Trophoblast cell (in vitro differentiated cells and primary cell): ENCODE measurements around the gene GTF2B.
"Not testable (repeated sequence)": the region's sequence is repeated elsewhere in the genome, so short reads cannot be mapped to it uniquely, and the experiment has no call there.

Experiments
- DNase-seq, 2 donors: peaks; one replicate each; pipeline ENCODE4 v3.0.0-alpha.2; 2016
- H2AFZ ChIP-seq: 2 replicates; pipeline ENCODE4 v1.6.1; 2013; ENCODE audit warnings: low read length, moderate library complexity, mild to moderate bottlenecking; ENCODE audit not compliant: insufficient read depth, poor library complexity
- H2AK5ac ChIP-seq: 2 replicates; pipeline ENCODE4 v1.6.1; 2013; ENCODE audit warnings: mild to moderate bottlenecking, low read length
- H2BK120ac ChIP-seq: 2 replicates; pipeline ENCODE4 v1.6.1; 2013; ENCODE audit warnings: low read length, mild to moderate bottlenecking, moderate library complexity; ENCODE audit not compliant: insufficient read depth, poor library complexity
- H2BK12ac ChIP-seq: 2 replicates; pipeline ENCODE4 v1.6.1; 2013; ENCODE audit warnings: mild to moderate bottlenecking, low read length, moderate library complexity
- H2BK5ac ChIP-seq: 2 replicates; pipeline ENCODE4 v1.6.1; 2013; ENCODE audit warnings: low read length, low read depth, moderate library complexity, mild to moderate bottlenecking; ENCODE audit not compliant: poor library complexity
- H3K14ac ChIP-seq: 2 replicates; pipeline ENCODE4 v1.6.1; 2013; ENCODE audit warnings: mild to moderate bottlenecking, low read length
- H3K18ac ChIP-seq: 2 replicates; pipeline ENCODE4 v1.6.1; 2013; ENCODE audit warnings: mild to moderate bottlenecking, low read length
- H3K23ac ChIP-seq: 2 replicates; pipeline ENCODE4 v1.6.1; 2013; ENCODE audit warnings: low read length
- H3K27ac ChIP-seq: 2 replicates; pipeline ENCODE4 v1.5.1; 2013; ENCODE audit warnings: low read depth, mild to moderate bottlenecking, inconsistent platforms, low read length, moderate library complexity
- H3K27me3 ChIP-seq: 2 replicates; pipeline ENCODE4 v1.6.1; 2013; ENCODE audit warnings: inconsistent platforms, mild to moderate bottlenecking, low read length, moderate library complexity; ENCODE audit not compliant: insufficient read depth
- H3K36me3 ChIP-seq, 2 experiments: 1 replicate in 1 of 2; 2 replicates in 1 of 2; pipeline ENCODE4 v1.6.1; 2013; ENCODE audit warnings: low read length in 2 of 2, mild to moderate bottlenecking in 2 of 2, moderate library complexity in 1 of 2; ENCODE audit not compliant: insufficient read depth in 2 of 2, control insufficient read depth in 1 of 2
- H3K4ac ChIP-seq: 2 replicates; pipeline ENCODE4 v1.6.1; 2013; ENCODE audit warnings: low read depth, mild to moderate bottlenecking, low read length, moderate library complexity
- H3K4me1 ChIP-seq, 2 experiments: 1 replicate in 1 of 2; 2 replicates in 1 of 2; pipeline ENCODE4 v1.6.1; 2013; ENCODE audit warnings: low read length in 2 of 2, mild to moderate bottlenecking in 2 of 2, moderate library complexity in 1 of 2; ENCODE audit not compliant: insufficient read depth in 2 of 2, control insufficient read depth in 1 of 2
- H3K4me2 ChIP-seq: 2 replicates; pipeline ENCODE4 v1.6.1; 2013; ENCODE audit warnings: inconsistent platforms, mild to moderate bottlenecking, low read length, moderate library complexity
- H3K4me3 ChIP-seq: 2 replicates; pipeline ENCODE4 v1.5.1; 2013; ENCODE audit warnings: mild to moderate bottlenecking, low read depth, low read length, inconsistent platforms
- H3K79me1 ChIP-seq: one replicate; pipeline ENCODE4 v1.6.1; 2013; ENCODE audit warnings: low read length
- H3K79me2 ChIP-seq: 2 replicates; pipeline ENCODE4 v1.6.1; 2013; ENCODE audit warnings: low read length, mild to moderate bottlenecking; ENCODE audit not compliant: control insufficient read depth, insufficient read depth, poor library complexity
- H3K9ac ChIP-seq: 2 replicates; pipeline ENCODE4 v1.6.1; 2013; ENCODE audit warnings: mild to moderate bottlenecking, low read length
- H3K9me3 ChIP-seq: 2 replicates; pipeline ENCODE4 v1.6.1; 2013; ENCODE audit warnings: low read depth, mild to moderate bottlenecking, control low read depth, inconsistent platforms, low read length; ENCODE audit not compliant: insufficient read depth
- H4K12ac ChIP-seq: 2 replicates; pipeline ENCODE4 v1.6.1; 2013; ENCODE audit warnings: low read depth, mild to moderate bottlenecking, low read length, moderate library complexity
- H4K8ac ChIP-seq: 2 replicates; pipeline ENCODE4 v1.6.1; 2013; ENCODE audit warnings: low read depth, mild to moderate bottlenecking, low read length, moderate library complexity
- H4K91ac ChIP-seq: one replicate; pipeline ENCODE4 v1.6.1; 2013; ENCODE audit warnings: low read depth, mild to moderate bottlenecking, low read length, moderate library complexity
- WGBS: extraction: QIAGEN DNeasy Blood & Tissue Kit; methylation state at CpG from one replicate; pipeline ENCODE4 v1.1.7; 2013; ENCODE audit warnings: missing lambda C conversion rate; ENCODE audit not compliant: insufficient read length, insufficient coverage; ENCODE audit errors: extremely low coverage; 5-methylcytosine and 5-hydroxymethylcytosine counted together

GTF2B gene

DNA sequence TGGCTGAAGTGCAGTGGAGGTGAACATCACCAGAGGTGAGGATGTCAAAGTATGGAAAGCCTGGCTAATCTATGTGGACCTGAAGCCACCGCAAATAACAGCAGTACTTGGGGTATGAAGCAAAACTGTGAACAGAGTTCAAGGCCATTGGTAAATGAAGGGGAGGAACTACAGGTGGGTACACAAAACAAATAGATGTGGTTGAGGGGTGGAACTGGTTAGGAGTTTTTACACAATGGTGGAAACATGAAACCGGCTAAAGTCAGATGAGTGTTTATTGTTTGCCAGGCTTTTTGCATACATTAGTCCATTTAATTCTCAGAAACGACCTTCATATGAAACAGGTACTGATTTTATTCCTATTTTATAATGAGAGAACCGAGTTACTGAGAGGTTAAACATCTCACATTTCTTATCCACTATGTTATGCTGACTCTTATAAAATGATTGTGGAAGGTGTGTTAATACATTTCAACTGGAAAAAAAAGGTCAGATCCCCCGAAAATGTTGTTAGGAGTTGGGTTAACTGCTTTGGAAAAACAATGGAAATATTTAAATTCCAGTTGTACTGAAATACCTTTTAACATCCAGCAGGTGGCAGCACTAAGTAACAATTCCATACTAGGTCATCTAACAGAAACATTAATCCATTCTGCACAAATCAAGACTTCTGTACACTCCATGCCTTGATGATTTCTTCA lies 44.3 kb upstream of the GTF2B start:
- no CpG with 5 or more reads among the region's 5 CpGs for WGBS
- no peaks in the 10 kb centered on the region for H3K9me3 ChIP-seq

DNA sequence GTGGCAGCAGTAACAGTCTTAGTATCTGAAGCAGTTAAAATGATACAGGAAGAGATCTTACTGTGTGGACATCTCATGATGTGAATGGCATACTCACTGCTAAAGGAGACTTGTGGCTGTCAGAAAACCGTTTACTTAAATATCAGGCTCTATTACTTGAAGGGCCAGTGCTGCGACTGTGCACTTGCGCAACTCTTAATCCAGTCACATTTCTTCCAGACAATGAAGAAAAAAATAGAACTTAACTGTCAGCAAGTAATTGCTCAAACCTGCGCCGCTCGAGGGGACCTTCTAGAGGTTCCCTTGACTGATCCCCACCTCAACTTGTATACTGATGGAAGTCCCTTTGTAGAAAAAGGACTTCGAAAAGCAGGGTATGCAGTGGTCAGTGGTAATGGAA lies 38.8 kb upstream of the GTF2B start:
- not testable (repeated sequence) for H3K9me3 ChIP-seq, H3K4me1 ChIP-seq, H3K79me2 ChIP-seq, H3K79me1 ChIP-seq, H4K91ac ChIP-seq, H2BK12ac ChIP-seq, H3K9ac ChIP-seq, H3K23ac ChIP-seq, H2BK120ac ChIP-seq, H3K4me2 ChIP-seq, H3K27ac ChIP-seq, H4K12ac ChIP-seq, DNase-seq, H3K18ac ChIP-seq, H2AK5ac ChIP-seq, H3K4ac ChIP-seq, H3K4me3 ChIP-seq, H3K14ac ChIP-seq, H4K8ac ChIP-seq, H2BK5ac ChIP-seq, H2AFZ ChIP-seq, H3K27me3 ChIP-seq
- peaks cover 6 to 23% of the 10 kb centered on the region in 2 experiments for H3K36me3 ChIP-seq
- no CpG with 5 or more reads among the region's 7 CpGs for WGBS

More for the DNA sequence above, 44.3 kb upstream of the GTF2B start:
- H3K79me2 ChIP-seq: no peaks in the 10 kb centered on the region
- no peak overlapping the region for H3K4me2 ChIP-seq
- H3K79me1 ChIP-seq: no peaks in the 10 kb centered on the region
- no peak overlapping the region for H4K91ac ChIP-seq
- no peaks in the 10 kb centered on the region for H3K4me1 ChIP-seq
- H3K4me3 ChIP-seq: no peak overlapping the region
- H4K8ac ChIP-seq: no peak overlapping the region
- H2AK5ac ChIP-seq: no peak overlapping the region
- no peak overlapping the region for H3K23ac ChIP-seq
- H2AFZ ChIP-seq: no peak overlapping the region
- no peak overlapping the region for H2BK5ac ChIP-seq
- no peak overlapping the region for H3K18ac ChIP-seq
- H3K36me3 ChIP-seq: peaks cover 16 to 28% of the 10 kb centered on the region in 2 experiments
- no peak overlapping the region for H2BK120ac ChIP-seq
- H4K12ac ChIP-seq: no peak overlapping the region
- DNase-seq: peak in 1 of 2 donors; percentile 55
- no peak overlapping the region for H3K14ac ChIP-seq
- no peak overlapping the region for H3K27ac ChIP-seq
- H3K27me3 ChIP-seq: no peaks in the 10 kb centered on the region
- H3K9ac ChIP-seq: no peak overlapping the region
- H3K4ac ChIP-seq: no peak overlapping the region
- H2BK12ac ChIP-seq: no peak overlapping the region

DNA sequence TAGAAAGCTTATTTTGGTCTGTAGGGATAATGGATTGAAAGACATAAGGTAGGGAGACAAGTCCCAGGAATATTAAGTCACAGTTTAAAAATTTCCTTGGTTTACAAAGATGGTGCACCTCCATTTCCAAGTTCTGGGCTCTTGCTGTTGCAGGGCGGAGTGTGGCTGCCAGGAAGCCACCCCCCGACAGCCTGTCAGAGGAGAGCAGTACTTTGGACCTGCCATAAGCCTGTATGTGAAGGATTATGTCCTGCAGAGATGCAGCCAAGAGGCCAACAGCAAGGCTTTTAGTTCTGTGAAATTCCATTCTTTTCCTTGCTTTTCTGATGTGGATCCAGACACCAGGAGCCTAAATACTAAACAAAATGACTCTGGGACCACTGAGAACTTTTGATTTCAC lies 31.9 kb upstream of the GTF2B start:
- Histone ChIP-seq H3K18ac (no peak overlapping the region), H3K4ac (no peak overlapping the region), H3K27me3 (no peaks in the 10 kb centered on the region), H3K4me1 (no peaks in the 10 kb centered on the region), H2BK12ac (no peak overlapping the region), H3K79me2 (no peaks in the 10 kb centered on the region), H3K23ac (no peak overlapping the region), H3K36me3 (peaks cover 13 to 27% of the 10 kb centered on the region in 2 experiments), H4K12ac (no peak overlapping the region), H3K9ac (no peak overlapping the region), H3K4me3 (no peak overlapping the region), H4K8ac (no peak overlapping the region), H2AK5ac (no peak overlapping the region), H4K91ac (no peak overlapping the region), H3K9me3 (peaks cover 6% of the 10 kb centered on the region), H3K79me1 (no peaks in the 10 kb centered on the region), H2AFZ (no peak overlapping the region), H3K27ac (no peak overlapping the region), H2BK120ac (no peak overlapping the region), H3K4me2 (no peak overlapping the region), H3K14ac (no peak overlapping the region), H2BK5ac (no peak overlapping the region)
- no peak for DNase-seq
- WGBS: no CpG with 5 or more reads among the region's 2 CpGs

DNA sequence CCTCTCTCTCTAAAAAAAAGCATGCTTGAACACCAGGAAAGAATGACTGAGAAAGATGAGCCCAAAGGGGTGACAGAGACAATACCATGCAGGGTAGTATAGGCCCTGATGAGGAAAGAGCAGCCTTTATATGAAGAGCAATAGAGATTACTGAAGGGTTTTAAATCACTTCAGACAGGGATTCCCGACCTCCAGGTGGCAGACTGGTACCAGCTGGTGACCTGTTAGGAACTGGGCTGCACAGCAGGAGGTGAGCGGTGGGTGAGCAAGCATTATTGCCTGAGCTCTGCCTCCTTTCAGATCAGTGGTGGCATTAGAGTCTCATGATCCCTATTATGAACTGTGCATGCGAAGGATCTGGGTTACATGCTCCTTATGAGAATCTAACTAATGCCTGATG lies 30.8 kb upstream of the GTF2B start:
- no peaks in the 10 kb centered on the region for H3K4me1 ChIP-seq
- peaks cover 14 to 28% of the 10 kb centered on the region in 2 experiments for H3K36me3 ChIP-seq
- H3K23ac ChIP-seq: no peak overlapping the region
- H3K4me2 ChIP-seq: no peak overlapping the region
- H3K4me3 ChIP-seq: no peak overlapping the region
- WGBS: no CpG with 5 or more reads among the region's 3 CpGs
- H3K9me3 ChIP-seq: peaks cover 6% of the 10 kb centered on the region
- H3K18ac ChIP-seq: no peak overlapping the region
- H3K27me3 ChIP-seq: no peaks in the 10 kb centered on the region
- no peak overlapping the region for H2AK5ac ChIP-seq
- no peak overlapping the region for H3K27ac ChIP-seq
- no peak overlapping the region for H4K12ac ChIP-seq
- no peak overlapping the region for H2BK12ac ChIP-seq
- no peak for DNase-seq
- no peaks in the 10 kb centered on the region for H3K79me2 ChIP-seq
- no peak overlapping the region for H3K14ac ChIP-seq
- no peak overlapping the region for H3K9ac ChIP-seq
- no peak overlapping the region for H3K4ac ChIP-seq
- no peak overlapping the region for H4K91ac ChIP-seq
- no peak overlapping the region for H4K8ac ChIP-seq
- H2BK5ac ChIP-seq: no peak overlapping the region
- no peaks in the 10 kb centered on the region for H3K79me1 ChIP-seq
- no peak overlapping the region for H2AFZ ChIP-seq
- no peak overlapping the region for H2BK120ac ChIP-seq
